ENCODE data around the gene SMYD3.

- TF ChIP-seq, protein P1, sequence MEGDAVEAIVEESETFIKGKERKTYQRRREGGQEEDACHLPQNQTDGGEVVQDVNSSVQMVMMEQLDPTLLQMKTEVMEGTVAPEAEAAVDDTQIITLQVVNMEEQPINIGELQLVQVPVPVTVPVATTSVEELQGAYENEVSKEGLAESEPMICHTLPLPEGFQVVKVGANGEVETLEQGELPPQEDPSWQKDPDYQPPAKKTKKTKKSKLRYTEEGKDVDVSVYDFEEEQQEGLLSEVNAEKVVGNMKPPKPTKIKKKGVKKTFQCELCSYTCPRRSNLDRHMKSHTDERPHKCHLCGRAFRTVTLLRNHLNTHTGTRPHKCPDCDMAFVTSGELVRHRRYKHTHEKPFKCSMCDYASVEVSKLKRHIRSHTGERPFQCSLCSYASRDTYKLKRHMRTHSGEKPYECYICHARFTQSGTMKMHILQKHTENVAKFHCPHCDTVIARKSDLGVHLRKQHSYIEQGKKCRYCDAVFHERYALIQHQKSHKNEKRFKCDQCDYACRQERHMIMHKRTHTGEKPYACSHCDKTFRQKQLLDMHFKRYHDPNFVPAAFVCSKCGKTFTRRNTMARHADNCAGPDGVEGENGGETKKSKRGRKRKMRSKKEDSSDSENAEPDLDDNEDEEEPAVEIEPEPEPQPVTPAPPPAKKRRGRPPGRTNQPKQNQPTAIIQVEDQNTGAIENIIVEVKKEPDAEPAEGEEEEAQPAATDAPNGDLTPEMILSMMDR (IDR thresholded peaks at IDR 0.05), result no peak
- no peak for TF ChIP-seq POLR2AphosphoS5 (IDR thresholded peaks at IDR 0.05)
These were observed 577.9 kb downstream of the SMYD3 start for GRCh38 chr1:245929224-245929623.
